SK-N-SH (cell line): ENCODE data around the gene TTC7B.

Experiments
- ELF1 ChIP-seq: IDR thresholded peaks from 2 replicates; pipeline ENCODE4 v1.4.0; 2012
- FOSL2 ChIP-seq: IDR thresholded peaks from 2 replicates; pipeline ENCODE4 v1.4.0; 2012; ENCODE audit warnings: low read depth, mild to moderate bottlenecking, moderate library complexity, borderline replicate concordance
- GABPA ChIP-seq: IDR thresholded peaks from 2 replicates; pipeline ENCODE4 v1.4.0; 2012; ENCODE audit warnings: low read depth, mild to moderate bottlenecking
- TCF12 ChIP-seq: IDR thresholded peaks from 2 replicates; pipeline ENCODE4 v1.4.0; 2012
- TF ChIP-seq, protein P1 (sequence below): fragments of 150-350 bp; IDR thresholded peaks from 2 replicates; pipeline ENCODE4 v1.6.1; 2017; ENCODE audit warnings: antibody characterized with exemption, low read length, low read depth, borderline replicate concordance
- TF ChIP-seq, protein P2 (sequence below): fragments of 200-600 bp; sonication (generic); IDR thresholded peaks from 2 replicates; pipeline ENCODE4 v1.6.1; 2017; ENCODE audit warnings: antibody characterized with exemption, mild to moderate bottlenecking, moderate library complexity

DNA sequence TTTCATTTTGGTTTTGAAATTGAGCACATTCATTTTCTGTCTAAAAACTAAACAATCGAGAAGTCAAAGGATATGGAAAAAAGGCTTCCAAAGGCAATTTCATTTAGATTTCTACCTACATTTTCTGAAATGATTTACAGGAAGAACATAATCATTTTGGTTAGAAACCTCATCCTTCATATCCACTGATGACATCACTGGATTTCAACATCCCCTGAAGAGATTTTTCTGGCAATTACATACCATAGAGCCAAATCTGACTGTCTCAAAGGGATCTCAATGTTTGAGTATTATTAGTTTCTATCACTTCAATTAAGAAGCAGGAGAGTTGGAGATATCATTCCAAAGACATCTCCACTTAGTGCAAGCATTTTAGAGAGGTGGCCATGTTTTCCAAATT lies 137.8 kb downstream of the TTC7B start:
- TF ChIP-seq GABPA (no peak), ELF1 (no peak), TCF12 (0 out of 2 replicates have a peak, but pooled peaks have one; percentile 29), FOSL2 (peak; percentile 13; the same call in 1 of the 2 replicates)
- TF ChIP-seq, protein P1, sequence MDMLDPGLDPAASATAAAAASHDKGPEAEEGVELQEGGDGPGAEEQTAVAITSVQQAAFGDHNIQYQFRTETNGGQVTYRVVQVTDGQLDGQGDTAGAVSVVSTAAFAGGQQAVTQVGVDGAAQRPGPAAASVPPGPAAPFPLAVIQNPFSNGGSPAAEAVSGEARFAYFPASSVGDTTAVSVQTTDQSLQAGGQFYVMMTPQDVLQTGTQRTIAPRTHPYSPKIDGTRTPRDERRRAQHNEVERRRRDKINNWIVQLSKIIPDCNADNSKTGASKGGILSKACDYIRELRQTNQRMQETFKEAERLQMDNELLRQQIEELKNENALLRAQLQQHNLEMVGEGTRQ = no peak
- TF ChIP-seq, protein P2, sequence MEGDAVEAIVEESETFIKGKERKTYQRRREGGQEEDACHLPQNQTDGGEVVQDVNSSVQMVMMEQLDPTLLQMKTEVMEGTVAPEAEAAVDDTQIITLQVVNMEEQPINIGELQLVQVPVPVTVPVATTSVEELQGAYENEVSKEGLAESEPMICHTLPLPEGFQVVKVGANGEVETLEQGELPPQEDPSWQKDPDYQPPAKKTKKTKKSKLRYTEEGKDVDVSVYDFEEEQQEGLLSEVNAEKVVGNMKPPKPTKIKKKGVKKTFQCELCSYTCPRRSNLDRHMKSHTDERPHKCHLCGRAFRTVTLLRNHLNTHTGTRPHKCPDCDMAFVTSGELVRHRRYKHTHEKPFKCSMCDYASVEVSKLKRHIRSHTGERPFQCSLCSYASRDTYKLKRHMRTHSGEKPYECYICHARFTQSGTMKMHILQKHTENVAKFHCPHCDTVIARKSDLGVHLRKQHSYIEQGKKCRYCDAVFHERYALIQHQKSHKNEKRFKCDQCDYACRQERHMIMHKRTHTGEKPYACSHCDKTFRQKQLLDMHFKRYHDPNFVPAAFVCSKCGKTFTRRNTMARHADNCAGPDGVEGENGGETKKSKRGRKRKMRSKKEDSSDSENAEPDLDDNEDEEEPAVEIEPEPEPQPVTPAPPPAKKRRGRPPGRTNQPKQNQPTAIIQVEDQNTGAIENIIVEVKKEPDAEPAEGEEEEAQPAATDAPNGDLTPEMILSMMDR = no peak
